Sigmoid colon (tissue), 7 donors: ENCODE results near the gene ADK. TPM values are rescaled to one million over a fixed set of nuclear protein-coding genes. Genes with fewer than 3 reads are reported as not detected.

Experiments
- DNase-seq: peaks from one replicate; pipeline ENCODE4 v3.0.0-alpha.2; 2019
- H3K27ac ChIP-seq, 4 donors: fragments of 200-600 bp; sonication (generic); one replicate each; pipeline ENCODE4 v1.5.1; 2016 to 2019; ENCODE audit warnings: mild to moderate bottlenecking in 1 of 4
- H3K27me3 ChIP-seq, 3 donors: fragments of 200-600 bp; sonication (generic); one replicate each; pipeline ENCODE4 v1.5.1; 2019; ENCODE audit warnings: mild to moderate bottlenecking in 1 of 3
- H3K36me3 ChIP-seq, 4 donors: fragments of 200-600 bp; sonication (generic); one replicate each; pipeline ENCODE4 v1.5.1; 2016 to 2019
- H3K4me1 ChIP-seq, 4 donors: fragments of 200-600 bp; sonication (generic); one replicate each; pipeline ENCODE4 v1.5.1; 2017 to 2019
- H3K4me3 ChIP-seq, 4 donors: fragments of 200-600 bp; sonication (generic); one replicate each; pipeline ENCODE4 v1.5.1; 2017 to 2019; ENCODE audit warnings: mild to moderate bottlenecking in 2 of 4, moderate library complexity in 1 of 4
- H3K9me3 ChIP-seq, 4 donors: fragments of 200-600 bp in 3 of 4; sonication (generic) in 3 of 4; one replicate each; pipeline versions ENCODE4 v1.5.1 to v1.6.1; 2013 to 2019
- CTCF ChIP-seq, 4 experiments: fragments of 450-650 bp in 3 of 4; fragments of 200-600 bp in 1 of 4; IDR thresholded peaks; one replicate each; pipeline ENCODE4 v1.5.1; 2016 to 2019; ENCODE audit warnings: antibody characterized with exemption in 4 of 4, mild to moderate bottlenecking in 3 of 4, moderate library complexity in 2 of 4
- EP300 ChIP-seq, 4 donors: sonication (generic); formaldehyde crosslinking; IDR thresholded peaks; one replicate each; pipeline ENCODE4 v1.6.1; 2017; ENCODE audit warnings: antibody characterized with exemption in 4 of 4
- POLR2A ChIP-seq, 2 donors: fragments of 450-650 bp; IDR thresholded peaks; one replicate each; pipeline ENCODE4 v1.6.1; 2016; ENCODE audit warnings: antibody characterized with exemption in 2 of 2, mild to moderate bottlenecking in 2 of 2, moderate library complexity in 2 of 2
- POLR2AphosphoS5 ChIP-seq, 4 donors: sonication (generic); formaldehyde crosslinking; IDR thresholded peaks; one replicate each; pipeline ENCODE4 v1.6.1; 2017; ENCODE audit warnings: antibody characterized with exemption in 4 of 4
- WGBS, 2 donors: extraction: QIAGEN DNeasy Blood & Tissue Kit; methylation state at CpG; one replicate each; pipeline ENCODE4 v1.1.7; 2013; 5-methylcytosine and 5-hydroxymethylcytosine counted together
- intact Hi-C: fragments of 100-400 bp; cut with DNase I; formaldehyde crosslinking; loops from one replicate; pipeline ENCODE4 v1.15.1; 2023
- polyA plus RNA-seq, 3 donors: library from polyadenylated mRNA; stranded (reverse); fragments of 200-250 nt; gene quantifications; one replicate each; pipeline ENCODE4 v1.2.3, GENCODE V29; 2013
- total RNA-seq, 4 donors: library from RNA; depleted of rRNA; stranded (reverse); fragments of >200 nt; gene quantifications; one replicate each; pipeline ENCODE4 v1.1.0, GENCODE V29; 2016
- donor health status: healthy with polysubstance abuse.
- donor health status: Bipolar disorder and iron deficiency.
- donor health status: healthy.

The ADK gene
- total and polyA plus RNA-seq, 7 donors: 15.2 to 31.3 (median 25.3) TPM

- Histone ChIP-seq H3K27me3 (no peaks in the 10 kb centered on the region), H3K9me3 (no peaks in the 10 kb centered on the region), H3K4me1 (peaks cover 0 to 11% (median 10%) of the 10 kb centered on the region in 4 donors), H3K27ac (no peak overlapping the region), H3K4me3 (no peak overlapping the region), H3K36me3 (no peaks in the 10 kb centered on the region)
- no peak for DNase-seq
- TF ChIP-seq POLR2AphosphoS5 (IDR thresholded peaks at IDR 0.05) (no peak), POLR2A (IDR thresholded peaks at IDR 0.05) (no peak), CTCF (IDR thresholded peaks at IDR 0.05) (no peak), EP300 (IDR thresholded peaks at IDR 0.05) (no peak)
- intact Hi-C loops: no loop called here
- 67 to 80% methylated on average over 4 of the region's 4 CpGs for WGBS, 2 donors
These were observed 104.9 kb downstream of the ADK start for GRCh38 chr10:74255888-74256357.

GRCh38 chr10:74262856-74263255 lies 111.8 kb downstream of the ADK start:
- WGBS, 2 donors: 94 to 95% methylated on average over 2 of the region's 2 CpGs
- intact Hi-C loops: loop anchor here (10.0 kb wide), 1 partner anchor 562 kb away; the partner anchor contains the start of gene KAT6B

GRCh38 chr10:74263996-74264395 lies 113.0 kb downstream of the ADK start:
- no peaks in the 10 kb centered on the region for H3K36me3 ChIP-seq
- no peak overlapping the region for H3K27ac ChIP-seq
- H3K9me3 ChIP-seq: no peaks in the 10 kb centered on the region
- H3K27me3 ChIP-seq: no peaks in the 10 kb centered on the region
- no peak for DNase-seq
- peaks cover 0 to 5% (median 2%) of the 10 kb centered on the region in 4 donors for H3K4me1 ChIP-seq
- TF ChIP-seq POLR2AphosphoS5 (IDR thresholded peaks at IDR 0.05): no peak
- no peak for TF ChIP-seq POLR2A (IDR thresholded peaks at IDR 0.05)
- TF ChIP-seq CTCF (IDR thresholded peaks at IDR 0.05): no peak
- TF ChIP-seq EP300 (IDR thresholded peaks at IDR 0.05): no peak
- intact Hi-C loops: loop anchor here (10.0 kb wide), 1 partner anchor 561 kb away; the partner anchor contains the start of gene KAT6B
- no peak overlapping the region for H3K4me3 ChIP-seq

More at GRCh38 chr10:74262856-74263255, 111.8 kb downstream of the ADK start:
- Histone ChIP-seq H3K4me1 (peaks cover 0 to 5% (median 2%) of the 10 kb centered on the region in 4 donors), H3K27ac (no peak overlapping the region), H3K4me3 (no peak overlapping the region), H3K36me3 (no peaks in the 10 kb centered on the region), H3K27me3 (no peaks in the 10 kb centered on the region), H3K9me3 (no peaks in the 10 kb centered on the region)
- TF ChIP-seq CTCF (IDR thresholded peaks at IDR 0.05) (no peak), EP300 (IDR thresholded peaks at IDR 0.05) (no peak), POLR2A (IDR thresholded peaks at IDR 0.05) (no peak), POLR2AphosphoS5 (IDR thresholded peaks at IDR 0.05) (no peak)
- DNase-seq: no peak

GRCh38 chr10:74272288-74272687 lies 121.3 kb downstream of the ADK start:
- no peak overlapping the region for H3K4me3 ChIP-seq
- TF ChIP-seq EP300 (IDR thresholded peaks at IDR 0.05): no peak
- TF ChIP-seq POLR2A (IDR thresholded peaks at IDR 0.05): no peak
- no peak for TF ChIP-seq CTCF (IDR thresholded peaks at IDR 0.05)
- no peak for TF ChIP-seq POLR2AphosphoS5 (IDR thresholded peaks at IDR 0.05)
- DNase-seq: no peak
- WGBS, 2 donors: 98 to 99% methylated on average over 3 of the region's 3 CpGs
- H3K27ac ChIP-seq: no peak overlapping the region
- H3K4me1 ChIP-seq: no peaks in the 10 kb centered on the region
- no peaks in the 10 kb centered on the region for H3K36me3 ChIP-seq
- intact Hi-C loops: no loop called here
- no peaks in the 10 kb centered on the region for H3K27me3 ChIP-seq
- no peaks in the 10 kb centered on the region for H3K9me3 ChIP-seq

- WGBS, 2 donors: 42 to 80% methylated on average over 6 of the region's 6 CpGs
- TF ChIP-seq CTCF (IDR thresholded peaks at IDR 0.05): no peak
- no peak for TF ChIP-seq POLR2A (IDR thresholded peaks at IDR 0.05)
- TF ChIP-seq EP300 (IDR thresholded peaks at IDR 0.05): no peak
- TF ChIP-seq POLR2AphosphoS5 (IDR thresholded peaks at IDR 0.05): no peak
- H3K4me1 ChIP-seq: no peaks in the 10 kb centered on the region
These were observed 124.8 kb downstream of the ADK start for GRCh38 chr10:74275755-74276290.

More at GRCh38 chr10:74275755-74276290, 124.8 kb downstream of the ADK start:
- H3K9me3 ChIP-seq: no peaks in the 10 kb centered on the region
- H3K36me3 ChIP-seq: no peaks in the 10 kb centered on the region
- DNase-seq: no peak
- no peak overlapping the region for H3K4me3 ChIP-seq
- H3K27me3 ChIP-seq: no peaks in the 10 kb centered on the region
- H3K27ac ChIP-seq: no peak overlapping the region
- intact Hi-C loops: no loop called here
